Myometrial cell (primary cell): Measurements from ENCODE around the gene RPRD2. TPM values are rescaled to one million over a fixed set of nuclear protein-coding genes. Genes with fewer than 3 reads are reported as not detected.

Source experiments
- total RNA-seq: library from RNA; depleted of rRNA; stranded (reverse); fragments of >200 nt; gene quantifications from 2 replicates; pipeline ENCODE4 v1.2.3, GENCODE V29; 2015

The RPRD2 gene
- total RNA-seq: 8.0 and 9.2 TPM in 2 replicates

DNA sequence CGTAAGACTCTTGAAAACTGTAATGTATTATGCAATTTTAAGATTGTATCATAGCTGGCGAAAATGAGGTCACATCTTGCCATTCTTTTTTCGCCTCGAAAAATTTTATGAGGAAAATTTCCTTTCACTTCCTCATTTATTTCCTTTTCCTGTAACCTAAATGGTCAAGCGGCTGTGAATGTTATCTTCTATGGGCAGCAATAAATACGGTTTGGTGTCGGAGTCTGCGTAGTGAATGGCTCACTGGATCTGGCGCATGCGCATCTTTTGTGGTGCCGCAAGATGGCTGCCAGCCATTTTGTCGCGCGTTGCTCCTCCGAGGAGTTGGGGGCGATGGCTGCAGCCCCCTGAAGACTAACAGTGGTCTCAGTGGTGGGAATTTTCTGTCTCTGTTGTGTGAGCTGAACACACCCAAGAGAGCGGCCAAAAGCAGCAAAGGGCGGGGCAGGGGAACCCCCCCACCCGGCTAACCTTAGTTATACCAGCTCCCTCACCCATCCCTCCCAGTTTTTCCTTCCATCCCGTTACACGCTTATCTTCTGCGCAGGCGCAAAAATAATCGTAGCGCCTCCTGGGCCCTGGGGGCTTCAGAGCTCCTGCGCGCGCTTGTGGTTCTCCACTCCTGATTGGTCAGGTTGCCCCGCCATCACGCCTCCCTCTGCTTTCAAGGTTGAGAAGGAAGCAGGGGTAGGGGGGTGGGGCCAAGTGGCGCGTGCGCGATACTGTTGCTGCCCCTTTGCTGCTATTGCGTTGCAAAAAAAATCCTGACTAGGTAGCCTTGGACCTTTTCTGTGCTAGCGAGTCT lies at the start of gene RPRD2:
Gene RPRD2, plus strand, starts transcription at position 722 of the 805 bp plus-strand sequence. CDS start 568 bp downstream, outside the sequence.

DNA sequence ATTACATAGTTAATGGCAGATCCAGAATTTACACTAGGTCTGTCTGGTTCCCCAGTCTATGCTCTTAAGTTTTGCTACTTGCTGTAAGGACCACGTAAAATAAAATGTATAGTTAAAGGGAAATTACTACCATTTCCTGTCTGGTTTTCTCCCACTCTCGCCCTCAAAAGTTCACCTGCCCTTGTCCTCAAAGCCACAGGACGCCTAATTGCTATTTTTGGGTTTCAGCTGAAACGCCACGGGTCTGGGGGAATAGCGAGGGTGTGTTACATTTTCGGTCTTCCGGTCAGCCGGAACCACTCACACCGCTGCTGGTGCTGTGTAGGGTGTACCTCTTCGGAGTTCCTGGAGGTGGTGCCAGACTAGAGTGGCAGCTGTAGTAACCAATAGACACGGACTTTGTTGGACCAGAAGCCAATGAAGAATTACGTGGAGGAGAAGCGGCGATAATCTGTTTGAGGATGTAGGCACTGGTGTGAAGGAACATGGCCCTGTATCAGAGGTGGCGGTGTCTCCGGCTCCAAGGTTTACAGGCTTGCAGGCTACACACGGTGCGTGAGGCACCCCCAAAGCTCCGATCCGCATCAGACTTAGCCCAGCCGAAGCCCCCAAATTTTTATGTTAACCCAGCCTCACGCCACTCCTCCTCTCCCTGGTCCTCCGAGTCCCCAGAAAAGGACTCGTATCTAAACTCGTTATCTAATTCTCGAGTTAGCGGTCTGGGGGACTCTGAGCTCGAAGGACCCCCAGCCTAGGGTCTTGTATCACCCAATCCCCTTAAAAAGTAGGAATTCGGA lies 123.2 kb downstream of the RPRD2 start, which contains the start of gene TARS2:
Gene TARS2, plus strand, starts transcription at position 454 of the 797 bp plus-strand sequence. Its CDS starts 32 bp downstream, at position 486.

DNA sequence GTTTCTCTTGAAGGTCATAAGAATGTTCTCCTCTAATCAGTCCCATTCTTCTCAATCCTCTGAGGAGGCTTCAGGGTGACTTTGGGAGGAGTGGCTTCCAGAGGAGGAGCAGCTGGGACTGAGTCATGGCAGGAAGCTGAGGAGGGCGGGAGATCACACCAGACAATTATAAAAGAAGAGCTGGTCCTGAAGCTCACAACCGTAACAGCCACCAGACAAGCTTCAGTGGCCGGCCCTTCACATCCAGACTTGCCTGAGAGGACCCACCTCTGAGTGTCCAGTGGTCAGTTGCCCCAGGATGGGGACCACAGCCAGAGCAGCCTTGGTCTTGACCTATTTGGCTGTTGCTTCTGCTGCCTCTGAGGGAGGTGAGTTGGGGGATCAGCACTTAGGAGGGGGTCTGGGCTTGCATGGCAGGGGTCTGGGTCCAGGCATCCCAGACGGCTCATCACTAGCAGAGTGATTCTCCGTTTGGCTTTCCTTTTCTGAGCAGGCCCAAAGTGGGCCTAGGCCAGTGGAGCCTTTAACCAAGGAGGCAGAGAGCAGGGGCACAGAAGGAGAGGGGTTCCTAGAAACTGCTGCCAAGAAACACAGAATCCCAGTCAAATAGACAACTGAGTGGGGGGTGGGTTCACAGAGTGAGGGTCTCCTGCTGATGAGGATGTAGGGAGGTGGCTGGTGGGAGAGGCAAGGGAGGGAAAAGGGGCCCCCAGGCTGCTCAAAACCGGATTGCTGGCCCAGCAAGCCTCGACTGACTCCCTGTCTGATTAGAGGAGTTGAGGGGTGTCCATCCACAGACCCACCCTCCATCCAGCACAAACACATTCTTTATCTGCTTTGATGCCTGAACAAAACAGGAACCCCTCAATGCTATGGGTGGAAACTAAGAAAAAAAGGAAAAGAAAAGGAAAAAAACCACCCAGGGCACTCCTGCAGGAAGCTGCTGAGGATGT lies 144.2 kb downstream of the RPRD2 start, which contains the start of gene ECM1:
Gene ECM1, plus strand, starts transcription at position 198 of the 953 bp plus-strand sequence. Its CDS starts 101 bp downstream, at position 299.

DNA sequence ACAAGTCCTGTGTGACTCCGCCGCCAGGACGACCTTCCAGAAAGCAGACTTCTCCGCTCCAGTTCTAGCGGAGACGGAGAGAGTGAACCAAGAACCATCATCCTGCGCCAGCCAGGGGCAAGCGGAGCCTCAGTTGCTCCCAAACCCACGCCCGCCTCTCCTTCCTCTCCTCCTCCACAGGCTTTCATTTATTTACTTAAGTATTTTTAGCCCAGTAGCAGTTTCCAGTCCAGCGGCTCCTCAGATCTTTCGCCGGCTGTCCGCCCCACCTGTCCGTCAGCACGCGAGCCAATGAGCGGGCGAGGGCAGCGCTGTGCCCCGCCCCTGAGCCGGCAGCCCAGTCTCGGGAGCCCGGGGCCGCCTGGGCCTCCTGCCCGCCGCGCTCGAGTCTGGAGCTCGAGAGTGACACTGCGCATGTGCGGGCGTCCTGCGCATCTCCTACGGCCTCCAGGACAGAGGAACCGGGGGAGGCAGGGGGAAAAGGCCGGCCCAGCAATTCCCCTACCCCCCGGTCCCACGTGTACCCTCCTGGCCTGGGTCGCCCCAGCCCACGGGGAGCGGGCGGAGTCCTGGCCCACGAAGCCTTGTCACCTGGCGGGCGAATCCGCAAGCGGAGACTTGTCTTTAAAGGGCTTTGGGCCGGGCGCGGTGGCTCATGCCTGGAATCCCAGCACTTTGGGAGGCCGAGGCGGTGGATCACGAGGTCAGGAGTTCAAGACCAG lies 151.5 kb downstream of the RPRD2 start, which contains the start of gene FALEC:
Gene FALEC, plus strand, starts transcription at position 425 of the 722 bp plus-strand sequence.

Other genes with a start within 250 kb of the RPRD2 start
- 28.8 and 49.3 TPM in 2 replicates for gene PLEKHO1, start 214.2 kb upstream of the RPRD2 start, total RNA-seq
- gene ANP32E, start 128.0 kb upstream of the RPRD2 start, total RNA-seq: 21.9 and 40.8 TPM in 2 replicates
- gene CA14, start 106.4 kb upstream of the RPRD2 start, total RNA-seq: not detected in 2 replicates
- 116 and 135 TPM in 2 replicates for gene APH1A, start 95.1 kb upstream of the RPRD2 start, total RNA-seq
- gene C1orf54, start 91.4 kb upstream of the RPRD2 start, total RNA-seq: 4.4 and 8.4 TPM in 2 replicates
- 1.2 and 1.8 TPM in 2 replicates for gene CIART, start 81.6 kb upstream of the RPRD2 start, total RNA-seq
- gene MRPS21, start 70.3 kb upstream of the RPRD2 start, total RNA-seq: 57.4 and 58.7 TPM in 2 replicates
- gene PRPF3, start 42.6 kb upstream of the RPRD2 start, total RNA-seq: 23.9 and 26.8 TPM in 2 replicates
- gene TARS2, start 123.3 kb downstream of the RPRD2 start, total RNA-seq: 19.6 and 21.8 TPM in 2 replicates
- gene ECM1, start 144.0 kb downstream of the RPRD2 start, total RNA-seq: 67.0 and 86.5 TPM in 2 replicates
- 0.86 TPM in 1 of 2 replicates, not detected in the other for gene FALEC, start 151.6 kb downstream of the RPRD2 start, total RNA-seq
- gene ADAMTSL4, start 185.3 kb downstream of the RPRD2 start, total RNA-seq: 13.8 and 14.9 TPM in 2 replicates
- gene MCL1, start 215.5 kb downstream of the RPRD2 start, total RNA-seq: 189 and 206 TPM in 2 replicates